Measurements from ENCODE around the gene RRP1B. TPM values are rescaled to one million over a fixed set of nuclear protein-coding genes. Genes with fewer than 3 reads are reported as not detected.

Gene RRP1B
- total RNA-seq, 2 donors from 2014 or later = 15.8 to 19.1 TPM

DNA sequence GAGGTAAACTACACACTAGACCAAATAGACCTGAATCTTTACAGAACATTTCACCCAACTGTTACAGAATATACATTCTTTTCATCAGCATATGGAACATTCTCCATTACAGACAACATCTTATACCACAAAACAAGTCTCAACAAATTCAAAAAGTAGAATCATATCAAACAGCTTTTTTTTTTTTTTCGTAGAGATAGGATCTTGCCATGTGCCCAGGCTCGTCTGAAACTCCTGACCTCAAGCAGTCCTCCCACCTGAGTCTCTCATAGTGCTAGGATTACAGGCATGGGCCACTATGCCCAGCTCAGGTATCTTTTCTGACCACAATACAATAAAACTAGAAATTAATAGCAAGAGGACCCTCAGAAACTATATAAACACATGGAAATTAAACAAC lies 36.6 kb upstream of the RRP1B start:
- no peak for ATAC-seq
- no peaks in the 10 kb centered on the region for H3K27me3 ChIP-seq
- H3K4me3 ChIP-seq = no peak overlapping the region
- intact Hi-C loops (cut with DNase I) = no loop called here
- 56 to 60% methylated on average over 2 of the region's 2 CpGs for whole genome bisulfite sequencing, 2 donors
- no peak for DNase-seq
- H3K36me3 ChIP-seq (replicated peaks in 1 of 2; ENCODE audit: insufficient read depth in 1 of 2, low read depth in 2 of 2) = no peaks in the 10 kb centered on the region
- H3K4me1 ChIP-seq = no peaks in the 10 kb centered on the region
- TF ChIP-seq CTCF (IDR thresholded peaks at IDR 0.05) (no peak), POLR2A (IDR thresholded peaks at IDR 0.05) (no peak)
- no peaks in the 10 kb centered on the region for H3K9me3 ChIP-seq
- no peak overlapping the region for H3K27ac ChIP-seq

GRCh38 chr21:43623588-43623987 lies 35.8 kb upstream of the RRP1B start:
- no peaks in the 10 kb centered on the region for H3K36me3 ChIP-seq (replicated peaks in 1 of 2; ENCODE audit: insufficient read depth in 1 of 2, low read depth in 2 of 2)
- intact Hi-C loops (cut with DNase I) = no loop called here
- no peak overlapping the region for H3K4me3 ChIP-seq
- 81 to 91% methylated on average over 2 of the region's 2 CpGs for WGBS, 2 donors
- H3K4me1 ChIP-seq = no peaks in the 10 kb centered on the region
- no peak for DNase-seq
- no peak overlapping the region for H3K27ac ChIP-seq
- no peaks in the 10 kb centered on the region for H3K9me3 ChIP-seq
- no peak for ATAC-seq
- TF ChIP-seq CTCF (IDR thresholded peaks at IDR 0.05) (no peak), POLR2A (IDR thresholded peaks at IDR 0.05) (no peak)
- no peaks in the 10 kb centered on the region for H3K27me3 ChIP-seq

DNA sequence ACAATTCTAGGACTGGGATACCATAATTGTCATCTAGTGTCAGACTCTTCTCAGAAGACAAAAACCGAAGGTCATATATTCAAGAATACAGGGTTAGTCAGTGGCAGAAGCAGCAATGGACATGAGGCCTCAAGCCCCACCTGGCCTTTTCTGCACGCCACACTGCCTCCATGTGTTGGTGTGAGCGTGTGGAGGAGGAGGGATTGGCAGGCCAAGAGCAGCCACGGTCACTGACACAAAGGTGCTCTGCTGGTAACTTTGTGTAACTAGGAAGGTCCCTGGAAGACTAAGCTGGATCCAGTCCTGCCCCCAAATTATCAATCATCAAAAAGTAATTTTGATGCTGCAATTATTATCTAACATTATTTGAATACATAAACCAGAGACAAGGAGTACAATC lies 35.0 kb upstream of the RRP1B start:
- DNase-seq (no peak), ATAC-seq (no peak)
- intact Hi-C loops (cut with DNase I) = no loop called here
- WGBS, 2 donors = 83 to 86% methylated on average over 4 of the region's 4 CpGs
- no peaks in the 10 kb centered on the region for H3K27me3 ChIP-seq
- no peak overlapping the region for H3K27ac ChIP-seq
- no peaks in the 10 kb centered on the region for H3K36me3 ChIP-seq (replicated peaks in 1 of 2; ENCODE audit: insufficient read depth in 1 of 2, low read depth in 2 of 2)
- H3K4me1 ChIP-seq = no peaks in the 10 kb centered on the region
- no peak overlapping the region for H3K4me3 ChIP-seq
- H3K9me3 ChIP-seq = no peaks in the 10 kb centered on the region
- TF ChIP-seq POLR2A (IDR thresholded peaks at IDR 0.05) = no peak
- TF ChIP-seq CTCF (IDR thresholded peaks at IDR 0.05) = no peak

DNA sequence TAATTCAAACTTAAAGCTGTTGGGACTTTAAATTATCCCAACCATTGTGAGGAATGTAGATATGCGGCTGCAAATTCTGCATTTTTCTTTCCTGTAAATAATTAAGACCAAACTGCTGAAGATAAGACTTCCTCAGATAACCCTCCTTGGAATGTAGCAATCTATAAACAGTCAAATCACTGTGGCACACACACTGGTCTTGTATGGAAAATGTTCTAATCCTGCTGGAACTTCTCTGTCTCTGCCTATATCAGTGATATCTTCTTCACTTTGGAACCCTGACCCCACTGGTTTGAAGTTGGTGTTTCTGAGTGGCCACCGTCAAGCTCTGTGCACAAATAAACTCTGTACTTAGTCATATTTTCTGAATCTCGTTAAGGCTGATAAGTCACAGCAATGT lies 33.0 kb upstream of the RRP1B start:
- H3K27ac ChIP-seq = no peak overlapping the region
- whole genome bisulfite sequencing, 2 donors = 10 to 21% methylated on average over 3 of the region's 3 CpGs
- no peaks in the 10 kb centered on the region for H3K36me3 ChIP-seq (replicated peaks in 1 of 2; ENCODE audit: insufficient read depth in 1 of 2, low read depth in 2 of 2)
- DNase-seq = no peak
- no peaks in the 10 kb centered on the region for H3K27me3 ChIP-seq
- TF ChIP-seq CTCF (IDR thresholded peaks at IDR 0.05) (no peak), POLR2A (IDR thresholded peaks at IDR 0.05) (no peak)
- no peak overlapping the region for H3K4me3 ChIP-seq
- H3K4me1 ChIP-seq = no peaks in the 10 kb centered on the region
- intact Hi-C loops (cut with DNase I) = no loop called here
- H3K9me3 ChIP-seq = no peaks in the 10 kb centered on the region
- ATAC-seq = no peak

DNA sequence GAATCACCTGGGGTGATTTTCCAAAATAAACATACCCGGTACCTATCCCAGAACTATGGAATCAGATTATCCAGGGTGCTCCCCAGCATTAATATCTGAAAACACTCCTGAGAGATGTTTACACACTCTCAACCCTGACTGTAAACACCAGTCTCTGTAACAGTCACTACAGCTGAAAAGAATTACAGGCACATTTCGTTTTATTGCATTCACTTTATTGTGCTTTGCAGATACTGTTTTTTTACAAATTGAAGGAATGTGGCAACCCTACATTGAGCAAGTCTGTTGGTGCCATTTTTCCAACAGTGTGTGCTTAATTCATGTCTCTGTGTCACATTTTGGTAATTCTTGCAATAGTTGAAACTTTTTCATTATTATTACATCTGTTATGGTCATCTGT lies 31.8 kb upstream of the RRP1B start:
- no peak for DNase-seq
- H3K9me3 ChIP-seq = no peaks in the 10 kb centered on the region
- no peak overlapping the region for H3K27ac ChIP-seq
- H3K4me1 ChIP-seq = no peaks in the 10 kb centered on the region
- H3K27me3 ChIP-seq = no peaks in the 10 kb centered on the region
- 67% methylated on average over 2 of the region's 2 CpGs for WGBS, 2 donors
- H3K36me3 ChIP-seq (replicated peaks in 1 of 2; ENCODE audit: insufficient read depth in 1 of 2, low read depth in 2 of 2) = no peaks in the 10 kb centered on the region
- intact Hi-C loops (cut with DNase I) = no loop called here
- TF ChIP-seq CTCF (IDR thresholded peaks at IDR 0.05) (no peak), POLR2A (IDR thresholded peaks at IDR 0.05) (no peak)
- H3K4me3 ChIP-seq = no peak overlapping the region
- no peak for ATAC-seq
